GM21737 (cell line): Measurements from ENCODE around the gene HOXD8.

Experiments
- ATAC-seq: cut with Tn5 transposase; IDR thresholded peaks from one replicate; pipeline ENCODE4 v1.9.1; 2021; ENCODE audit warnings: mild to moderate bottlenecking, moderate library complexity; ENCODE audit not compliant: unreplicated experiment

The HOXD8 gene

GRCh38 chr2:176114930-176115625 is 14.4 kb upstream of the HOXD8 start:
- no peak for ATAC-seq

- no peak for ATAC-seq
These were observed 13.4 kb upstream of the HOXD8 start, which contains the start of gene HOXD10 for GRCh38 chr2:176115883-176116813. Gene HOXD10, plus strand, starts transcription at chr2:176116778. Its CDS starts 56 bp downstream, at chr2:176116834.

GRCh38 chr2:176117162-176117822 is 12.2 kb upstream of the HOXD8 start:
- no peak for ATAC-seq

- no peak for ATAC-seq
These were observed 11.6 kb upstream of the HOXD8 start for GRCh38 chr2:176117823-176118371.

- no peak for ATAC-seq
These were observed 10.7 kb upstream of the HOXD8 start for GRCh38 chr2:176118601-176119339.

- no peak for ATAC-seq
These were observed 8.9 kb upstream of the HOXD8 start for GRCh38 chr2:176120364-176121189.

GRCh38 chr2:176121190-176122051 is 8.1 kb upstream of the HOXD8 start:
- no peak for ATAC-seq

GRCh38 chr2:176122052-176122682 is 7.3 kb upstream of the HOXD8 start:
- no peak for ATAC-seq

GRCh38 chr2:176122683-176123410 is 6.7 kb upstream of the HOXD8 start, which contains the start of gene HOXD9:
Gene HOXD9, plus strand, starts transcription at chr2:176122719. Its CDS starts 50 bp downstream, at chr2:176122769.
- ATAC-seq, result no peak

GRCh38 chr2:176123411-176124109 is 5.9 kb upstream of the HOXD8 start:
- no peak for ATAC-seq

- no peak for ATAC-seq
These were observed 5.2 kb upstream of the HOXD8 start for GRCh38 chr2:176124110-176124946.

- no peak for ATAC-seq
These were observed 4.3 kb upstream of the HOXD8 start for GRCh38 chr2:176124947-176125771.

- no peak for ATAC-seq
These were observed 3.8 kb upstream of the HOXD8 start for GRCh38 chr2:176125772-176126054.

- ATAC-seq, result no peak
These were observed 2.4 kb upstream of the HOXD8 start for GRCh38 chr2:176126929-176127773.

- no peak for ATAC-seq
These were observed 1.8 kb upstream of the HOXD8 start for GRCh38 chr2:176127774-176128072.
